HepG2 (cell line): ENCODE results near the gene COMMD4. TPM values are rescaled to one million over a fixed set of nuclear protein-coding genes. Genes with fewer than 3 reads are reported as not detected.

Experiments
- ATRX ChIP-seq: sonication (generic); formaldehyde crosslinking; IDR thresholded peaks from 2 replicates; pipeline ENCODE4 v1.4.0; 2020; ENCODE audit warnings: missing genetic modification reagents, borderline replicate concordance
- DMAP1 ChIP-seq: IDR thresholded peaks from 2 replicates; pipeline ENCODE4 v1.6.1; 2016
- FOXK2 ChIP-seq: fragments of 450-650 bp; IDR thresholded peaks from 2 replicates; pipeline ENCODE4 v1.6.1; 2016
- GATA4 ChIP-seq: sonication (generic); IDR thresholded peaks from 2 replicates; pipeline ENCODE4 v1.6.1; 2016; ENCODE audit warnings: antibody characterized with exemption, low read depth, borderline replicate concordance
- HMG20A ChIP-seq: IDR thresholded peaks from 2 replicates; pipeline ENCODE4 v1.6.1; 2016; ENCODE audit warnings: borderline replicate concordance
- JARID2 ChIP-seq: sonication (generic); formaldehyde crosslinking; IDR thresholded peaks from 2 replicates; pipeline ENCODE4 v1.8.1; 2023; ENCODE audit warnings: missing genetic modification reagents, inconsistent platforms; ENCODE audit not compliant: insufficient replicate concordance
- MAZ ChIP-seq, 2 experiments: sonication (generic) in 1 of 2; formaldehyde crosslinking in 1 of 2; IDR thresholded peaks; 2 replicates each; pipeline versions ENCODE4 v1.5.0 to v1.6.1; 2012 to 2020; ENCODE audit warnings: low read depth in 2 of 2, mild to moderate bottlenecking in 2 of 2, borderline replicate concordance in 1 of 2, improper control_type of control experiment in 1 of 2, low read length in 1 of 2, missing genetic modification reagents in 1 of 2, moderate library complexity in 1 of 2
- NCOR1 ChIP-seq: fragments of 200-600 bp; sonication (generic); IDR thresholded peaks from 2 replicates; pipeline ENCODE4 v1.7.0; 2017; ENCODE audit warnings: antibody characterized with exemption, low read length, borderline replicate concordance
- RBM22 ChIP-seq: fragments of 200-400 bp; formaldehyde crosslinking; optimal IDR thresholded peaks from 2 replicates; pipeline ENCODE3; 2017; ENCODE audit warnings: mild to moderate bottlenecking, low read length, moderate library complexity
- RNF2 ChIP-seq: fragments of 450-650 bp; conservative IDR thresholded peaks from 2 replicates; pipeline ENCODE4 v1.6.1; 2016; ENCODE audit warnings: low read depth
- RXRA ChIP-seq: sonication (generic); formaldehyde crosslinking; IDR thresholded peaks from 2 replicates; pipeline ENCODE4 v1.5.1; 2020; ENCODE audit warnings: missing genetic modification reagents
- SNRNP70 ChIP-seq: fragments of 200-400 bp; formaldehyde crosslinking; IDR thresholded peaks from 2 replicates; pipeline ENCODE4 v1.6.1; 2017; ENCODE audit warnings: mild to moderate bottlenecking, low read depth, low read length, moderate library complexity
- TAF15 ChIP-seq: fragments of 200-400 bp; formaldehyde crosslinking; IDR thresholded peaks from one replicate; pipeline ENCODE4 v1.6.1; 2018; ENCODE audit warnings: mild to moderate bottlenecking, low read depth, low read length; ENCODE audit not compliant: poor library complexity, severe bottlenecking
- TMF1 ChIP-seq: sonication (generic); formaldehyde crosslinking; IDR thresholded peaks from 2 replicates; pipeline ENCODE4 v1.8.1; 2022; ENCODE audit warnings: low read depth, missing genetic modification reagents
- ZBTB1 ChIP-seq: sonication (generic); formaldehyde crosslinking; IDR thresholded peaks from 2 replicates; pipeline ENCODE4 v1.4.0; 2020; ENCODE audit warnings: missing genetic modification reagents, borderline replicate concordance
- ZBTB7B ChIP-seq: sonication (generic); formaldehyde crosslinking; IDR thresholded peaks from 2 replicates; pipeline ENCODE4 v1.4.0; 2020; ENCODE audit warnings: missing genetic modification reagents
- ZFP36L2 ChIP-seq: sonication (generic); formaldehyde crosslinking; IDR thresholded peaks from 2 replicates; pipeline ENCODE4 v1.4.0; 2020; ENCODE audit warnings: missing genetic modification reagents
- ZFP37 ChIP-seq: sonication (generic); formaldehyde crosslinking; IDR thresholded peaks from 2 replicates; pipeline ENCODE4 v1.4.0; 2020; ENCODE audit warnings: missing genetic modification reagents, borderline replicate concordance
- ZNF160 ChIP-seq: sonication (generic); formaldehyde crosslinking; IDR thresholded peaks from 2 replicates; pipeline ENCODE4 v1.8.0; 2022; ENCODE audit warnings: mild to moderate bottlenecking, inconsistent platforms, missing genetic modification reagents
- ZNF253 ChIP-seq: sonication (generic); formaldehyde crosslinking; IDR thresholded peaks from 2 replicates; pipeline ENCODE4 v1.8.0; 2022; ENCODE audit warnings: mild to moderate bottlenecking, missing genetic modification reagents, borderline replicate concordance
- ZNF264 ChIP-seq: sonication (generic); formaldehyde crosslinking; IDR thresholded peaks from 2 replicates; pipeline ENCODE4 v1.4.0; 2020; ENCODE audit warnings: missing genetic modification reagents
- ZNF350 ChIP-seq: sonication (generic); formaldehyde crosslinking; IDR thresholded peaks from 2 replicates; pipeline ENCODE4 v1.4.0; 2020; ENCODE audit warnings: mild to moderate bottlenecking, low read depth, missing genetic modification reagents, borderline replicate concordance
- ZNF614 ChIP-seq: IDR thresholded peaks from 2 replicates; pipeline ENCODE4 v1.6.1; 2018; ENCODE audit warnings: missing biosample characterization, missing genetic modification reagents, inconsistent platforms, borderline replicate concordance
- ZNF737 ChIP-seq: sonication (generic); formaldehyde crosslinking; IDR thresholded peaks from 2 replicates; pipeline ENCODE4 v1.5.0; 2020; ENCODE audit warnings: missing genetic modification reagents, mild to moderate bottlenecking, borderline replicate concordance
- ZNF878 ChIP-seq: sonication (generic); formaldehyde crosslinking; IDR thresholded peaks from 2 replicates; pipeline ENCODE4 v1.8.1; 2023; ENCODE audit warnings: mild to moderate bottlenecking, missing genetic modification reagents, moderate library complexity
- polyA plus RNA-seq, 8 experiments: library from polyadenylated mRNA; depleted of rRNA in 3 of 8; stranded (reverse) in 7 of 8; unstranded in 1 of 8; fragments of >200 nt; fragmentation: Illumina TruSeq in 4 of 8; extraction: Trizol in 4 of 8; gene quantifications; 2 replicates each; pipeline versions ENCODE4 v1.2.1 to v1.2.3, GENCODE V29; 2011 to 2016; ENCODE audit warnings: low read depth in 4 of 8, missing spikeins in 1 of 8, mixed read lengths in 1 of 8; ENCODE audit not compliant: insufficient read depth in 1 of 8
- total RNA-seq, 5 experiments: library from RNA; depleted of rRNA; stranded (reverse); fragments of >200 nt; fragmentation: Illumina TruSeq; extraction: Trizol; gene quantifications; 2 replicates each; pipeline ENCODE4 v1.2.3, GENCODE V29; 2016; ENCODE audit warnings: low read depth in 1 of 5
- TF ChIP-seq, protein P1 (sequence below): IDR thresholded peaks from 2 replicates; pipeline ENCODE4 v1.6.1; 2016
- TF ChIP-seq, protein P2 (sequence below): sonication (generic); formaldehyde crosslinking; IDR thresholded peaks from 2 replicates; pipeline ENCODE4 v1.8.1; 2023; ENCODE audit warnings: mild to moderate bottlenecking, moderate library complexity, missing genetic modification reagents
- TF ChIP-seq, protein P3 (sequence below): sonication (generic); formaldehyde crosslinking; IDR thresholded peaks from 2 replicates; pipeline ENCODE4 v1.4.0; 2020; ENCODE audit warnings: mild to moderate bottlenecking, low read depth, missing genetic modification reagents

COMMD4 gene
- total and polyA plus RNA-seq, 2 of the 13 experiments (the other 11 are each of a cell fraction or from before 2014, with no cell fraction given): 45.8 to 89.9 TPM

DNA sequence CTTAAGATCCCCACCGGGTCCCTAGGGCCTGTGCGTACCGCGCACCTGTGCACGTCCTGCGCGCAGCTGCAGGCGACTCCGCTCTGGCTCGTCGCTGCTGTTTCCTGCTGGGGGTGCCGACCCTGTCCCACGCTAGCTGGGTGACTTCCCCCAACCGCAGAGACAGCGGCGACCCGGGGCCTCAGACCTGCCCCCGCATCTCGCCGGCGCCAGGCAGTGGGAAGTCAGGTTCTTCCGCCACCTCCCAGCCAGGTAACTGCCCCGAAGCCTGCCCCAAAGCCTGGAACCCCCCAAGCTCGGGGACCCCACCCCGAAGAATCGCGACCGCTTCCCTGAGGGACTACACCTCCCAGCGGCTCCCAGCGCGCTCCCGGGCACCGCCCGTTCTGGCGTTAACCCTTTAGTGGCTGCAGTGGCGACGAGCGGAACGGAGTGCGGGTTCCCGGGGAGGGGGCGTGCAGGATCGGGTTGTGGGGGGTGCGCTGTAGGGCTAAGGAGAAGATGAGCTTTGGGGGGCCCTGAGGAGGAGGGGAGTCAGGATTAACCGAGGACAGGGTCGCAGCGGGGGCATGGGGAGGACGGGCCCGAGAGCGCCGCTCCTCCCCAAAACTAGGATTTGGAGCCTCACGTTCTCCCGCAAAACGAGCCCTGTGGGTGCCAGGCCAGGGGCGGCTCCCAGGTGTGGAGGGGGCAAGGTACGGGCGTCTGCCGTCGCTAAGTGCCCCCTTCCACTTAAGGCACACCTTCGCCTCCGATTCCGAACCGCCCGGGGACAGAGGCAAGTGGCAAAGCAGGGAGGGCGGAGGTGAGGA lies 11.6 kb downstream of the COMMD4 start (continued):
- TF ChIP-seq DMAP1 (no peak), ZBTB1 (CRISPR knock-in tag) (no peak), NCOR1 (no peak), TAF15 (no peak), ZFP36L2 (CRISPR knock-in tag) (no peak), ZFP37 (CRISPR knock-in tag) (no peak), HMG20A (CRISPR knock-in tag) (no peak; the same call in 1 of the 2 replicates), MAZ (IDR thresholded peaks at IDR 0.05; ENCODE audit: borderline replicate concordance, low read depth, low read length) (no peak), MAZ (CRISPR knock-in tag; IDR thresholded peaks at IDR 0.05; ENCODE audit: low read depth) (no peak), ATRX (CRISPR knock-in tag) (no peak), ZNF614 (no peak), ZNF253 (CRISPR knock-in tag) (peak; percentile 43; the same call in 1 of the 2 replicates), ZBTB7B (CRISPR knock-in tag) (peak; percentile 62; the same call in 1 of the 2 replicates), SNRNP70 (no peak), ZNF350 (peak; percentile 82), ZNF160 (CRISPR knock-in tag) (no peak; the same call in none of the 2 replicates), RNF2 (no peak), JARID2 (CRISPR knock-in tag) (no peak), RBM22 (no peak), FOXK2 (no peak), TMF1 (CRISPR knock-in tag) (no peak), ZNF878 (CRISPR knock-in tag) (peak; percentile 20; the same call in 1 of the 2 replicates), RXRA (CRISPR knock-in tag) (0 out of 2 replicates have a peak, but pooled peaks have one; percentile 7), GATA4 (0 out of 2 replicates have a peak, but pooled peaks have one; percentile 22), ZNF737 (no peak), ZNF264 (CRISPR knock-in tag) (peak; percentile 15; the same call in 1 of the 2 replicates)
- TF ChIP-seq, protein P1, sequence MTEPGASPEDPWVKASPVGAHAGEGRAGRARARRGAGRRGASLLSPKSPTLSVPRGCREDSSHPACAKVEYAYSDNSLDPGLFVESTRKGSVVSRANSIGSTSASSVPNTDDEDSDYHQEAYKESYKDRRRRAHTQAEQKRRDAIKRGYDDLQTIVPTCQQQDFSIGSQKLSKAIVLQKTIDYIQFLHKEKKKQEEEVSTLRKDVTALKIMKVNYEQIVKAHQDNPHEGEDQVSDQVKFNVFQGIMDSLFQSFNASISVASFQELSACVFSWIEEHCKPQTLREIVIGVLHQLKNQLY (CRISPR knock-in tag): no peak
- TF ChIP-seq, protein P2, sequence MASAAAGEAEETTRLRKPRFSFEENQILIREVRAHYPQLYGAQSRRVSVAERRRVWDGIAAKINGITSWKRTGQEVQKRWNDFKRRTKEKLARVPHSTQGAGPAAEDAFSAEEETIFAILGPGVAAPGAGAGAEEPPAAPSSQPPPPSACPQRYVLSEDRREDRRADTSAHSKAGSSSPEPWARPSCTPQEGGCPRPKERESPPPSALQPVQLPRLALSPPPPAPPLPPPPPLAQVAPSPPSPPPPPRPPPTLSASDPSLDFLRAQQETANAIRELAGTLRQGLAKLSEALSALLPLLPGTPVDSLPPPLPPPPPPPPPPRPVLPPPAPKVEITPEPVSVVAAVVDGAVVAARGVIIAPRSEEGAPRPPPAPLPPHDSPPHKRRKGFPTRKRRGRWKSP (CRISPR knock-in tag): peak; percentile 58; the same call in 1 of the 2 replicates
- TF ChIP-seq, protein P3, sequence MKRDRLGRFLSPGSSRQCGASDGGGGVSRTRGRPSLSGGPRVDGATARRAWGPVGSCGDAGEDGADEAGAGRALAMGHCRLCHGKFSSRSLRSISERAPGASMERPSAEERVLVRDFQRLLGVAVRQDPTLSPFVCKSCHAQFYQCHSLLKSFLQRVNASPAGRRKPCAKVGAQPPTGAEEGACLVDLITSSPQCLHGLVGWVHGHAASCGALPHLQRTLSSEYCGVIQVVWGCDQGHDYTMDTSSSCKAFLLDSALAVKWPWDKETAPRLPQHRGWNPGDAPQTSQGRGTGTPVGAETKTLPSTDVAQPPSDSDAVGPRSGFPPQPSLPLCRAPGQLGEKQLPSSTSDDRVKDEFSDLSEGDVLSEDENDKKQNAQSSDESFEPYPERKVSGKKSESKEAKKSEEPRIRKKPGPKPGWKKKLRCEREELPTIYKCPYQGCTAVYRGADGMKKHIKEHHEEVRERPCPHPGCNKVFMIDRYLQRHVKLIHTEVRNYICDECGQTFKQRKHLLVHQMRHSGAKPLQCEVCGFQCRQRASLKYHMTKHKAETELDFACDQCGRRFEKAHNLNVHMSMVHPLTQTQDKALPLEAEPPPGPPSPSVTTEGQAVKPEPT (CRISPR knock-in tag): no peak
